ENCODE data around the gene CARHSP1.

The CARHSP1 gene

DNA sequence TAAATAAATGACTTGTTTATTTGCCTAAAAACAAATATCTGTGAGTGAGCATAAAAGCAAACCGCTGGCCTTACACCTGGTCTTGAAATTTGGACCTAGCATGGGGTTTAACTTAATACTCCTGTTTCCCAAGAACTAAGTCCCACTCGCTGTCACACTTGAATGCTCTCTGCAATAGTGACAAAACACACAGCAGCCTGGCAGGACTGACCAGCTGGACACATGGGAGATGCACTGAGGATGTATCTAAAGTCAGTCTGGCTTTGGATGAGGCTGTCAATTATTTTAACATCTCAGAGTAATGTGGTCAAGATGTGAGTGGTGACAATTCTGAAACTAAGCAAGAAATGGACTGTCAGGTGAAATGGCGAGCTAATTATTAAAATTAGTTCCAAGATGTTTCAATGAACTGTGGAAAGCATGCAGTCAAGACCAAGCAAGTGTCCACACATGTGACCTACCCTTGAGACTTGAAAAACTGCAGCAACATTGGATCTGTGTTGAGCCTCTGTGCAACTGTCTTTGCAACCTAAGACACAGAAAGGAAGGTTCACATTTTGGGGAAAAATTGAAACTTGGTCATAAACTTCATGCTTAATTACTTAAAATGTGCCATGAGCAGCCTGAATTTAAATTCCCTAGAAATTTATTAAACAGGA lies 30.0 kb upstream of the CARHSP1 start:
- no peaks in the 10 kb centered on the region for H3K9me3 ChIP-seq (replicated peaks in 1 of 11)
- peaks cover 99 to 100% (median 100%) of the 10 kb centered on the region in 11 experiments for H3K36me3 ChIP-seq
- H3K27ac ChIP-seq = no peak overlapping the region
- peaks cover 21 to 92% (median 48%) of the 10 kb centered on the region in 11 experiments for H4K20me1 ChIP-seq
- H3K27me3 ChIP-seq = no peaks in the 10 kb centered on the region
- no peak for TF ChIP-seq Cebpa-rat (IDR thresholded peaks at IDR 0.05)
- H3K4me1 ChIP-seq = peaks cover 7 to 24% (median 15%) of the 10 kb centered on the region in 10 experiments
- H3K4me3 ChIP-seq = no peak overlapping the region
- no peak overlapping the region for H3K9ac ChIP-seq
- no peak overlapping the region for H3K4me2 ChIP-seq

DNA sequence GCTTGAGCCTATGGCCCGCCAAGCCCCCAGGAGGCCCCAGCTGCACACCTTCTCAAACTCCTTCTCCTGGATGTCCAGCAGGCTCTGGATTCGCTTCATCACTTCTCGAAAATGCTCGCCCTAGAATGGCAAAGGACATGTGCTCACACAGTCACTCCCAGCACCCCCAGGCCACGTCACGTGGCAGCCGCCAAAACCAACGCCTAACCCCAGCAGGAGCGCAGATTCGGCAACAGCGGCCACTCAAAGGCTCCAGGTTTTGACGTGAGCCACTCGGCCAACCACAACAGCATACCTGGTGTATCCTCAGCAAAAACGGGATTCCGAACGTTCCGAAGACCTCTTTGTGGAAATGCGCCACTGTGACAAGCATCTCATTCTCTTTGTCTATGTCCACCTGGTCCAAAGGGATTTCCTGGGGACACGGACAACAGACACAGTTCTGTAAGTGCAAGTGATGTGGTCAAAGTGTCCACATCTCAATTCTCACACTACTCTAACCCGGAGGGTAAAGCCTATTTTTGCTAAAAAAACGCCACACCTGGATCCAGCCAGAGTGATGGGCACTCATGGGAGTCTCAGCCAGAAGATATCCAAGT lies 26.0 kb upstream of the CARHSP1 start:
- Histone ChIP-seq H4K20me1 (peaks cover 57 to 97% (median 73%) of the 10 kb centered on the region in 11 experiments), H3K4me2 (peak overlapping the region in 8 of 11 experiments; percentile 67 to 89 (median 81); a peak in 12 of 22 replicates), H3K4me1 (peaks cover 39 to 64% (median 55%) of the 10 kb centered on the region in 10 experiments), H3K27me3 (no peaks in the 10 kb centered on the region), H3K27ac (peak overlapping the region in 1 of 11 experiments; percentile 14; a peak in 1 of 22 replicates), H3K4me3 (no peak overlapping the region; a peak in 1 of 20 replicates), H3K9me3 (replicated peaks in 1 of 11) (no peaks in the 10 kb centered on the region), H3K36me3 (peaks cover 83 to 95% (median 85%) of the 10 kb centered on the region in 11 experiments), H3K9ac (peak overlapping the region in 2 of 11 experiments; percentile 23 to 28; a peak in 4 of 22 replicates)
- TF ChIP-seq Cebpa-rat (IDR thresholded peaks at IDR 0.05) = no peak

DNA sequence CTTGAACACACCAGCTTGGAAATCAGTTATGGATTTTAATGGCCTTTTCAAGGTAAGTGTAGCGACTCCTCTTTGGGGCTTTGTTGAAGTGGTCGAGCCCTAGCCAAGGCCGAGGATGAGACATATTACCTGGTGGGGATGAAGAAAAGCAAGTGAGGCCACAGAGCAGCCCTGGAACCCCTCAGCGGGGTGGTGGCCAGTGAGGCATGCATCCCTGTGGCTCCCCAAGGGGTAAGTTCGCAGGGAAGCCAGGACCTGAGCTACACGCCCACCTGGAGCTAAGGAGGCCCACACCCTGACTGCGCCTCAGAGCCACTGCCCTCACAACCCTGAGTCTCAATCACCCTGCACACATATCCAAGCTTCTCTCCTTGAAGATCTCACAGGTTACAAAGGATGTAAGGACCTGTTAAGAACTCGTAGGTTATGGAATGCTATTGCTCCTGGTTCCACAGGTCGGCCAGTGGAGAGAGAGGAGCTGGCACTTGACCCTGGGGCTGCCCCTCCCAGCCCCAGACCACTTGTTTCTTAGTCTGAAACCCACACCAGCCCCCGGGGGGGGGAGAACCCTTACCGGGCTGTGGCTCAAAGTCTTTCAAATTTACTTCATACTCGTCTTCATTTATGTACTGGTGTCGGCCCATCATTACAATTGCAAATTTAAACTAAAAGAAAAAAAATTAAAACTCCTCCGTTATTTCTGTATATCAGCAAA lies 25.3 kb upstream of the CARHSP1 start:
- Histone ChIP-seq H3K4me1 (peaks cover 39 to 71% (median 61%) of the 10 kb centered on the region in 10 experiments), H3K9ac (peak overlapping the region in 9 of 11 experiments; percentile 5 to 74 (median 25); a peak in 13 of 22 replicates), H4K20me1 (peaks cover 60 to 97% (median 73%) of the 10 kb centered on the region in 11 experiments), H3K27me3 (no peaks in the 10 kb centered on the region), H3K27ac (peak overlapping the region in 2 of 11 experiments; percentile 9 to 14; a peak in 2 of 22 replicates), H3K4me2 (peak overlapping the region; percentile 67 to 89 (median 83); a peak in 21 of 22 replicates), H3K36me3 (peaks cover 83 to 95% (median 85%) of the 10 kb centered on the region in 11 experiments), H3K9me3 (replicated peaks in 1 of 11) (no peaks in the 10 kb centered on the region), H3K4me3 (no peak overlapping the region; a peak in 1 of 20 replicates)
- no peak for TF ChIP-seq Cebpa-rat (IDR thresholded peaks at IDR 0.05)

DNA sequence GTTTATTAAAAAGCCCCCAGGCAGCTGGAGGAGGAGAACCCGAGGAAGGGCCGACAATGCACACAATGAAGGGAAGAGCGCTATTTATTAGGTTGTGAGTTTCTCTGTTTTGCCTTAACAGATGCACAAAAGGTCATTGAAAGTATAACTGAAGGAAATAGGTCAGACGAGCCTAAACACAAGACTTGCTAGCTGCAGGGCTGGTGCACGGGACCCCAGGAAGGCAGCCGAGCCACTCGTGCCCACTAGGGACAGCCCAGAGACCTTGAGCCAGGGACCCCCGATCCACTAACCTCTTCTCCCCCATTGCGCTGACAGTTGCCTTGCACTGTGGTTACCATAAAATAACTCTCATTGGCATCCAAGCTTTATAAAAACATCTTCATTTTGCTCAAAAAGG lies 24.6 kb upstream of the CARHSP1 start:
- Histone ChIP-seq H3K9me3 (replicated peaks in 1 of 11) (no peaks in the 10 kb centered on the region), H3K27ac (peak overlapping the region in 2 of 11 experiments; percentile 9 to 74; a peak in 3 of 22 replicates), H3K4me3 (peak overlapping the region in 1 of 10 experiments; percentile 5; a peak in 1 of 20 replicates), H3K27me3 (no peaks in the 10 kb centered on the region), H3K4me2 (peak overlapping the region; percentile 67 to 89 (median 83)), H3K9ac (peak overlapping the region in 9 of 11 experiments; percentile 5 to 74 (median 25); a peak in 9 of 22 replicates), H3K36me3 (peaks cover 77 to 95% (median 83%) of the 10 kb centered on the region in 11 experiments), H3K4me1 (peaks cover 39 to 77% (median 68%) of the 10 kb centered on the region in 10 experiments), H4K20me1 (peaks cover 63 to 97% (median 80%) of the 10 kb centered on the region in 11 experiments)
- TF ChIP-seq Cebpa-rat (IDR thresholded peaks at IDR 0.05) = no peak

DNA sequence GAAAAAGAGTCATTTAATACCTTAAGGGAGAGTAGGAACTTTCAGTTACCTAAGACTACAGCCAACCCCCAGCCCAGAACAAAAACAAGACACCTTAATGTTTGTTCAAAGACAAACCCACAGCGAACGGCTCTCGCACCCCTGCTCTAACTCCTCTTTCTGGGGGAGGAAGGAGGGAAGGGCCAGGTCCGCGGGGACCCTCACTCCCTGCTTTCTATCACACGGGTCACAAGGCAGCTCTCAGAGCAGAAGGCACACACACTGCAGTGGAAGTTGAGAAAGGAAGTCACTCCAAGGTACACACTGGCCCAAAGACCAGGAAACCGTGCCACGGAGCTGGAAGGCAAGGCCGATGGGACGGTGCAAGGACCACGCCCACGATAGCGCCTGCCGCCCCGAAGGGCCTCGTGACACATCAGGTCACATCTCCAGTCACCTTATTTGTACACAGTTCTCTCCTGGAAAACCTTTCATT lies 23.3 kb upstream of the CARHSP1 start:
- H3K27ac ChIP-seq = peak overlapping the region; percentile 1 to 78 (median 65); a peak in 21 of 22 replicates
- TF ChIP-seq Cebpa-rat (IDR thresholded peaks at IDR 0.05) = no peak
- peaks cover 69 to 100% (median 89%) of the 10 kb centered on the region in 11 experiments for H4K20me1 ChIP-seq
- H3K27me3 ChIP-seq = no peaks in the 10 kb centered on the region
- peak overlapping the region in 3 of 10 experiments; percentile 7 to 32 (median 16); a peak in 4 of 20 replicates for H3K4me3 ChIP-seq
- peak overlapping the region; percentile 44 to 74 (median 60); a peak in 21 of 22 replicates for H3K9ac ChIP-seq
- no peaks in the 10 kb centered on the region for H3K9me3 ChIP-seq (replicated peaks in 1 of 11)
- H3K36me3 ChIP-seq = peaks cover 74 to 95% (median 80%) of the 10 kb centered on the region in 11 experiments
- peak overlapping the region; percentile 67 to 89 (median 83) for H3K4me2 ChIP-seq
- H3K4me1 ChIP-seq = peaks cover 44 to 88% (median 81%) of the 10 kb centered on the region in 10 experiments

DNA sequence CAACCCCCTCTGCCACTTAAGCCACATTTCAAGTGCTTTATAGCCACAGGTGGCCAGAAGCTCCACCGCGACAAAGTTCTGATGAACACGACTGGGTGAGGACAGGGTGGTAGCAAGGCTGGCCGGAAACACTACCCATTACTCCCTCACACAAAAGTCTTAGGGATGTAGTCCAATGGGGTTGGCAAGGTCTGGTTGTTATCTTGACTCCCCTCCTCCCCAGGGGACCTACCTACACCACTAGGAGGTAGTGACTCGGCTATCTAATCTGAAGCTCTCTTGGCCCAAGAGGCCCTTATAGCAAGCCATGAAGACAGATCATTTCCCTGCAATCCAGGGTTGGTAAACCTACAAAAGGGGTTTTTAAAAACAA lies 21.7 kb upstream of the CARHSP1 start:
- Histone ChIP-seq H3K4me1 (peaks cover 60 to 99% (median 96%) of the 10 kb centered on the region in 10 experiments), H3K27ac (peak overlapping the region in 6 of 11 experiments; percentile 9 to 78 (median 74); a peak in 9 of 22 replicates), H3K36me3 (peaks cover 58 to 79% (median 66%) of the 10 kb centered on the region in 11 experiments), H3K4me2 (peak overlapping the region in 9 of 11 experiments; percentile 6 to 89 (median 77); a peak in 14 of 22 replicates), H4K20me1 (peaks cover 74 to 100% (median 99%) of the 10 kb centered on the region in 11 experiments), H3K27me3 (no peaks in the 10 kb centered on the region), H3K9ac (peak overlapping the region in 5 of 11 experiments; percentile 20 to 74 (median 58); a peak in 3 of 22 replicates), H3K4me3 (no peak overlapping the region; a peak in 1 of 20 replicates), H3K9me3 (replicated peaks in 1 of 11) (no peaks in the 10 kb centered on the region)
- no peak for TF ChIP-seq Cebpa-rat (IDR thresholded peaks at IDR 0.05)

DNA sequence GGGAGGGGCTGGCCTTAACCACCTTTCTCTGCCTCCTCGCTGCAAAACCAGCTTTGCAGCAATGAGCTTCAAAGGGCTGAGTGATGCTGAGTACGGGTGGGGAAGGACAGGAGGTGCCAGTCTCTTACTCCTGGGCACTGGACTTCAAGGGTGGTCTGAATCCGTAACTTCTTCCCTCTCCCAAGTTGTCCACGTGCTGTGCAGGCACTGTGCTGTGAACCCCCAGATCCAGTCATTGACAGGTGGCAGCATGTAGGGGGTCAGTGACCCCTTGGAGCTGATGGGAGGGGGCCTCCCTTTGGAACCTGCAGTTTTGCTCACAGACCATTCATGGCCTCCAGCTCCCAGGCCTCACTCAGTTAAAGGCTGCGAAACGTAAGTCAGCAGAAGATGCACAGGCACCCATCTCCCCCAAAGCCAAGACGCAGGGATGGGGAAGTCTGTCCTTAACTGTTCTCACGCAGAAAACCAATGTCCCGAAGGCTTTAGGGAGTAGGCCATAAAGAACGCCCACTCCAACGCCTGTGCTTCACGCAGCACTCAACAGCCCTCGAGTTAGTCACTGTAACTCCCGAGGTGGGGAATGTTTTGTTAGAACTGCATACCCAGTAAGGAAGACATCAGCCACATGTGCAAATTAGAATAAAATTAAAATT lies 21.2 kb upstream of the CARHSP1 start:
- H3K36me3 ChIP-seq = peaks cover 53 to 74% (median 60%) of the 10 kb centered on the region in 11 experiments
- peaks cover 62 to 100% (median 99%) of the 10 kb centered on the region in 10 experiments for H3K4me1 ChIP-seq
- H3K4me3 ChIP-seq = no peak overlapping the region
- TF ChIP-seq Cebpa-rat (IDR thresholded peaks at IDR 0.05) = no peak
- peak overlapping the region in 3 of 11 experiments; percentile 74 to 78 (median 78); a peak in 2 of 22 replicates for H3K27ac ChIP-seq
- H4K20me1 ChIP-seq = peaks cover 73 to 100% (median 100%) of the 10 kb centered on the region in 11 experiments
- peak overlapping the region in 3 of 11 experiments; percentile 44 to 74 (median 56); a peak in 2 of 22 replicates for H3K9ac ChIP-seq
- no peaks in the 10 kb centered on the region for H3K9me3 ChIP-seq (replicated peaks in 1 of 11)
- peak overlapping the region in 8 of 11 experiments; percentile 6 to 89 (median 76); a peak in 14 of 22 replicates for H3K4me2 ChIP-seq
- H3K27me3 ChIP-seq = no peaks in the 10 kb centered on the region

Data from BLaER1 treated with 17β-estradiol and CSF1 and Interleukin-3, amounts not matched to agents 10 nM and 100 nM (cell line).